Osteoblast (primary cell): ENCODE measurements around the gene POMP. TPM values are rescaled to one million over a fixed set of nuclear protein-coding genes. Genes with fewer than 3 reads are reported as not detected.

Source experiments
- DNase-seq: peaks from one replicate; pipeline ENCODE4 v3.0.0; 2011; ENCODE audit warnings: low spot score, mixed read lengths; ENCODE audit not compliant: insufficient read length; ENCODE audit errors: missing footprints
- H2AFZ ChIP-seq: 2 replicates; pipeline ENCODE4 v1.6.0; 2011; ENCODE audit warnings: mild to moderate bottlenecking, low read length
- H3K27ac ChIP-seq: 2 replicates; pipeline ENCODE4 v1.5.1; 2011; ENCODE audit warnings: mild to moderate bottlenecking, low read depth, low read length, moderate library complexity
- H3K27me3 ChIP-seq: 2 replicates; pipeline ENCODE4 v1.6.0; 2012; ENCODE audit warnings: mild to moderate bottlenecking, control low read depth, inconsistent platforms, low read length, moderate library complexity; ENCODE audit not compliant: insufficient read depth
- H3K36me3 ChIP-seq: 2 replicates; pipeline ENCODE4 v1.5.1; 2011; ENCODE audit warnings: mild to moderate bottlenecking, low read length, control low read depth, moderate library complexity; ENCODE audit not compliant: insufficient read depth
- H3K4me1 ChIP-seq: 2 replicates; pipeline ENCODE4 v1.5.1; 2011; ENCODE audit warnings: mild to moderate bottlenecking, low read length, control low read depth, moderate library complexity; ENCODE audit not compliant: insufficient read depth
- H3K4me2 ChIP-seq: 2 replicates; pipeline ENCODE4 v1.6.0; 2011; ENCODE audit warnings: mild to moderate bottlenecking, low read length; ENCODE audit not compliant: insufficient read depth
- H3K4me3 ChIP-seq: fragments of 200-600 bp; sonication (generic); 3 replicates; pipeline ENCODE4 v1.5.1; 2012; ENCODE audit warnings: mild to moderate bottlenecking, low read length, inconsistent platforms; ENCODE audit not compliant: insufficient read depth
- H3K79me2 ChIP-seq: 2 replicates; pipeline ENCODE4 v1.6.0; 2012; ENCODE audit warnings: mild to moderate bottlenecking, low read length, control low read depth, inconsistent platforms; ENCODE audit not compliant: insufficient read depth
- H3K9me3 ChIP-seq: 2 replicates; pipeline ENCODE4 v1.5.1; 2011; ENCODE audit warnings: low read depth, low read length, control low read depth
- H4K20me1 ChIP-seq: 2 replicates; pipeline ENCODE4 v1.6.0; 2012; ENCODE audit warnings: mild to moderate bottlenecking, low read length, control low read depth; ENCODE audit not compliant: insufficient read depth
- CTCF ChIP-seq: IDR thresholded peaks from 2 replicates; pipeline ENCODE4 v1.5.1; 2011; ENCODE audit warnings: mild to moderate bottlenecking, low read depth, low read length, moderate library complexity; ENCODE audit errors: extremely low read depth
- total RNA-seq: library from RNA; depleted of rRNA; stranded (reverse); fragments of >200 nt; gene quantifications from 2 replicates; pipeline ENCODE4 v1.2.3, GENCODE V29; 2012

POMP gene
- 70.7 and 73.1 TPM in 2 replicates for total RNA-seq

GRCh38 chr13:28658796-28659620, at the start of gene POMP:
POMP (plus strand) TSS chr13:28659130; CDS start chr13:28659185, 55 bp downstream.
- Histone ChIP-seq H3K27ac (peak within 1 kb of the TSS; percentile 99), H3K4me1 (peaks cover 21% of the 10 kb centered on the region), H2AFZ (peak within 1 kb of the TSS; percentile 85), H3K9me3 (no peaks in the 10 kb centered on the region), H4K20me1 (peaks cover 27% of the 10 kb centered on the region), H3K79me2 (peaks cover 74% of the 10 kb centered on the region), H3K36me3 (peaks cover 26% of the 10 kb centered on the region), H3K4me3 (peak within 1 kb of the TSS; percentile 78), H3K27me3 (no peaks in the 10 kb centered on the region), H3K4me2 (peak within 1 kb of the TSS; percentile 93)
- no peak for TF ChIP-seq CTCF
- peak; percentile 95 for DNase-seq

GRCh38 chr13:28609381-28609780, 49.5 kb upstream of the POMP start:
- H3K4me3 ChIP-seq = no peak overlapping the region
- TF ChIP-seq CTCF = no peak
- no peaks in the 10 kb centered on the region for H3K79me2 ChIP-seq
- DNase-seq = no peak
- no peaks in the 10 kb centered on the region for H4K20me1 ChIP-seq
- no peaks in the 10 kb centered on the region for H3K4me1 ChIP-seq
- H3K4me2 ChIP-seq = no peak overlapping the region
- no peaks in the 10 kb centered on the region for H3K36me3 ChIP-seq
- H3K9me3 ChIP-seq = no peaks in the 10 kb centered on the region
- H2AFZ ChIP-seq = no peak overlapping the region
- H3K27me3 ChIP-seq = no peaks in the 10 kb centered on the region
- H3K27ac ChIP-seq = peak overlapping the region; percentile 9

GRCh38 chr13:28609926-28610325, 49.0 kb upstream of the POMP start:
- no peaks in the 10 kb centered on the region for H4K20me1 ChIP-seq
- TF ChIP-seq CTCF = no peak
- H3K27me3 ChIP-seq = no peaks in the 10 kb centered on the region
- no peak for DNase-seq
- H2AFZ ChIP-seq = no peak overlapping the region
- H3K36me3 ChIP-seq = no peaks in the 10 kb centered on the region
- no peaks in the 10 kb centered on the region for H3K79me2 ChIP-seq
- H3K9me3 ChIP-seq = no peaks in the 10 kb centered on the region
- H3K4me2 ChIP-seq = no peak overlapping the region
- H3K27ac ChIP-seq = peak overlapping the region; percentile 9
- H3K4me3 ChIP-seq = no peak overlapping the region
- H3K4me1 ChIP-seq = no peaks in the 10 kb centered on the region

- H3K79me2 ChIP-seq = no peaks in the 10 kb centered on the region
- H3K4me2 ChIP-seq = no peak overlapping the region
- H3K27me3 ChIP-seq = no peaks in the 10 kb centered on the region
- H3K4me1 ChIP-seq = no peaks in the 10 kb centered on the region
- no peaks in the 10 kb centered on the region for H3K9me3 ChIP-seq
- TF ChIP-seq CTCF = no peak
- no peaks in the 10 kb centered on the region for H4K20me1 ChIP-seq
- H3K27ac ChIP-seq = no peak overlapping the region
- peak overlapping the region; percentile 14 for H2AFZ ChIP-seq
- no peaks in the 10 kb centered on the region for H3K36me3 ChIP-seq
- H3K4me3 ChIP-seq = no peak overlapping the region
- no peak for DNase-seq
These were observed 47.9 kb upstream of the POMP start for GRCh38 chr13:28610996-28611395.
